Left ventricle myocardium superior (tissue), 1 donor: ENCODE results near the gene ITIH6. TPM values are rescaled to one million over a fixed set of nuclear protein-coding genes. Genes with fewer than 3 reads are reported as not detected.
"Not testable (repeated sequence)": the region's sequence is repeated elsewhere in the genome, so short reads cannot be mapped to it uniquely, and the experiment has no call there.

Source experiments
- ATAC-seq: fragments of 200-7000 bp; cut with Tn5 transposase; one replicate; pipeline ENCODE4 v1.9.1; 2020; ENCODE audit warnings: mild to moderate bottlenecking, moderate library complexity
- DNase-seq: peaks from one replicate; pipeline ENCODE4 v3.0.0-alpha.2; 2020
- intact Hi-C: fragments of 100-400 bp; cut with micrococcal nuclease; formaldehyde crosslinking; loops from one replicate; pipeline ENCODE4 v1.11.0; 2022
- total RNA-seq: library from RNA; stranded (reverse); fragmentation: NEBNext Ultra II Directional; extraction: Animal tissue kit (Norgen Biotek cat#: 25700); gene quantifications from one replicate; pipeline ENCODE4 v1.2.1, GENCODE V29; 2021
- donor health status: DM: no; HTN: yes; CAD: no; lungs with severe emphysema.

ITIH6 gene
- total RNA-seq, 1 donor from 2014 or later = not detected

DNA sequence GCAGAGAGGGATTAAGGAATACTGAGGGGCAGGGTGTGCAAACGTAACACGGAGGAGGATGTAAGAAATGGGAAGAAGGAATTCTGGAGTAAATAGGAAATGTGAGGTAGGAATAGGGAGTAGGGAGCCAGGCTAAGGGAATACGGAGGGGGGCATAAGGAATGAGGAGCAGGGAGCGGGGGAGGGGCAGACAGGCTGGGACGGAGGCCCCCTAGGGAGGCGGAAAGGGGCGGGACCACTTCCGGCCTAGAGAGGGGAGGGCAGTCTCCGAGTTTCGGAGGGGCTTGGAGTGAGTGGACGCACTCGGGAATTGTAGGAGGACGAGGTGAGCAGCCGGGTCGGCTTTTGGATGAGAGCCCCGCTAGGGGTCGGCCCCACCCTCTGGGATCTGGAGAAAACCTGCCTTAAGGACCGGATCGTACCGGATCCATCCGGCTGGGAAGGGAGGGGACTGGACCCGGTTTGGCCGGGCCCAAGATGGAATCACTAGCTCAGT is 10.1 kb upstream of the ITIH6 start:
- intact Hi-C loops = no loop called here
- ATAC-seq (peak; percentile 91), DNase-seq (peak; percentile 83)

DNA sequence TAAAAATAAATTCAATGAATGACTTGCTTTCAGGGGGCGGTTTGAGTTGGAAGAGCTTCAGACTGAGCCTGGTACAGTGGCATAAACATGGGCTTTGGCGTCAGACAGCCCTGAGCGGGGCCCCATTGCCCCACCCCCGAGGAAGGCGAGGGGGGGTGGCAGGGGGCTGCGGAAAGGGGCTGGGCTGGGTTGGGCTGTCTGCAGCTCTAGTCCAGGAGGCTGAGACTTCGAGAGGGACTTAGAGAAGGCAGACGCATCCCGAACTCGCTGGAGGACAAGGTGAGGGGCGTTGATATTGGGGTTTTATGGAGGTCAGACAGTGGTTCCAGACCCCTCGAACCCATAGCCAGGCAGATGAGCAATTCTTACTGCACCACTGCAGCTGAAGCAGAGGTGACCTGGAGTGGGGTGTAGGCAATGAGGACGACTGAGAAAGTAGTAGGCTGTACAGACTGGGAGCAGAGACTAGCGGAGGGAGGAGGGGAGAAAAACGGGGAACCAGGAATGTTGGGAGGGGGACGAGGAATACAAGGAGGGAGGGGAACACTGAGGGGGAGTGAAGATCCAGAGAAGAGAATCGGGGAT is 9.6 kb upstream of the ITIH6 start, which contains the start of gene MAGED2:
MAGED2 (plus strand) TSS at position 222 of the 585 bp plus-strand sequence. CDS start 1,587 bp downstream, outside the sequence.
- ATAC-seq (peak; percentile 64), DNase-seq (peak; percentile 46)
- intact Hi-C loops = no loop called here

DNA sequence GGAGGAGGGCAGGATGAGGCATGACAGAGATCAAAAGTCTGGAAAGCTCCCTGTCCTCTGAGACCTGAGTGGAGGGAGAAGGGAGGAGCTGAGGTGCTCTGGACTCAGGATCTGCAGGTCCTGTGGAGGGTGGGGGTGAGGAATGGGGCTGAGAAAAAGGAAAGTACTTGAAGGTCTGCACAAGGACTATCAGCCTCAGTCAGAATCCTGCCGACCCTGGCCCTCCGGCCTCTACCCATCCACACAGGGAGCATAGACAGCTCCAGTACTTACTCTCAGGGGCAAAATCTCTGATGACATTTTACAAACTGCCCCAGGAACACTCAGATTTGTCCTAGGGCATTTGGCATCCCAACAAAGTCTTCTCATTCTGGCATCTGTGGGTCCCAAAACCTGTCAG is 991 bp upstream of the ITIH6 start:
- no peak for ATAC-seq
- no peak for DNase-seq
- intact Hi-C loops = no loop called here

DNA sequence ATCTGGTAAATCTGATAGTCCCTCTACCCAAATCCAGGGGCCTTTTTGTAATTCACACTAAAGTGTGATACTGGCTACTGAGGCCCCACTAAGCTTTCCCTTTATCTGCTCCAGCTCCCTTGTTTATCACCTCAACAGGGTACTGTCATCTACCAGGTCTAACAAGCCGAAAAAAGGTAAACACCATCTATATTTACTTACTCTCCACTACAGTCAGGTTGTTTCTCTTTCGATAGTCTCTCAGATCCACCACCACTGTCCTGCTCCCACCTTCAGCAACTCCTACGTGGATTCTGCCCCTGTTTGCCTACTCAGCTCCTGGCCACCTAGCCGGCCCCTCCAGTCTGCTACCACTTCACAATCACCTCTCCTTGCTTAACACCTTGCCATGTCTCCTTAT is 3.3 kb downstream of the ITIH6 start:
- intact Hi-C loops = no loop called here
- no peak for DNase-seq
- no peak for ATAC-seq

DNA sequence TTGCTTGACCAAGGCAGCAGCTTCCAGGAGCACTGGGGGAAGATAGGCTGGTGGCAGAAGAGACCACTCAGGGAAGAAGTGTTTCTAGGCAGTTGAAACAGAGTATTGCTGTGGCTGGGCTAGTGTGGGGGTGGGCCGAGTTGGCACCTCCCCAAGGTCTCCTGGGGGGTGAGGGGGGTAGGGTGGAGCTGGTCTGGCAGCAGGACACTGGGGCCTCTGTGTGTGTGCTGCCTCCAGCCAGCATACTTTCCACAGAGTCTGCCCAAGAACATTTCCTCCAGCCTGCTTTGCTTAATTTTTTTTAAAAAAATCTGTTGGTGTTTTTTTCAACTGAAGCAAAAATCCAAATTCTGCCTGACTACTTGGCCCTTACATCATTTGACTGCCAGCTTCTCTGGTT is 4.0 kb downstream of the ITIH6 start:
- intact Hi-C loops = no loop called here
- DNase-seq (no peak), ATAC-seq (no peak)

DNA sequence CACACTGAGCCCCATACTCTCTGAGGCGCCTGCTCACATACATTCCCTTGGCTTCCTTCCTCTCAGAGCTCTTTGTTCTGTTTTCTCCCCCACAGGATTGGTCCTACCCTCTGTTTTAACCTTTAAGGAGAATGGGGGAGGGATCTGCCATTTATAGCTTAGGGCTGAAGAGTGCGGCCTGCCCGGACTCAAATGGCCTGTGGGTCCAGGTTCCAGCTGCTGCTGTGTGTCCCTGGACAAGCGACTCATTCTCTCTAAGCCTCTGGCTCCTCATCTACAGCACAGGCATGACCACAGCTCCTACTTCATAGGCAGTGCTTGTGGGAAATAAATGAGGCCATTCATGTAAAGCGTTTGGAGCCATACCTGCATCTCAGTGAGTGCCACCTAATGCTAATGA is 8.7 kb downstream of the ITIH6 start:
- DNase-seq, intact Hi-C loops, ATAC-seq: not testable (repeated sequence)

DNA sequence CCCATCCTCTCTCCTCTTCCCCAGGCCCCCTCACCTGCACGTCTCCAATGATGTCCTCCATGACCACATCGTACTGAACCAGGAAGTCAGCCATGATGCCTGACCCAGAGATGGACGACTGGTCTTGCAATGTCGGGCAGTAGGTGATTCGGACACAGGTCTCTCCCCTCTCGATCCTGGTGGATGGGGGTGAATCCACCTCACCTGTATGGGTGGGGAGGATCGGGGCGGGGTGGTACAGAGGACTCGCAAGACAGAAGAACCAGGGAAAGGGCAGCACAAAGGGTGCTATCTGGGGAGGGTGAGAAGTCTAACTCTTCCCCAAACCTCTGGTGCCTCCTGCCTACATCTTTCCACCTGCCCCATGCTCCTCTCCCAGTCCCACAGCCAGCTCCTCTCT is 9.6 kb downstream of the ITIH6 start:
- ATAC-seq (no peak), DNase-seq (no peak)
- intact Hi-C loops = no loop called here

DNA sequence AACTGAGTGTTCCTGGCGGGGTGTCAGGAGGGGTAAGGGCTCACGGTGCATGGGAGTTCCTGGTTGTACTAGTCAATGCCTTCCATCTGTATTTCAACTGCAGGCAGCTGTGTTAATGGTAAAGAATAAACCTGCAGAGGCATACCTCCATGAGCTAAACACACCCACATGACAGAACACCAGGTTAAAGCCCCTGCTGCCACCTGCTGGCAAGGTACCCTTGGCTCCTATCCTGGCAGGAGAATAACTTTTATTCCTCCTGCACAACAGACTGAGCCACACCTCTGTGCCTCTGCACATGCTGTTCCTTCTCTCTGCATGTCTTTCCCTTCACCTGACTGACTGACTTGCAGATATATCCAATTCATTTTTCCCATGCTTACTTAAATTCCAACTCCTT is 11.1 kb downstream of the ITIH6 start:
- intact Hi-C loops = no loop called here
- no peak for ATAC-seq
- no peak for DNase-seq

DNA sequence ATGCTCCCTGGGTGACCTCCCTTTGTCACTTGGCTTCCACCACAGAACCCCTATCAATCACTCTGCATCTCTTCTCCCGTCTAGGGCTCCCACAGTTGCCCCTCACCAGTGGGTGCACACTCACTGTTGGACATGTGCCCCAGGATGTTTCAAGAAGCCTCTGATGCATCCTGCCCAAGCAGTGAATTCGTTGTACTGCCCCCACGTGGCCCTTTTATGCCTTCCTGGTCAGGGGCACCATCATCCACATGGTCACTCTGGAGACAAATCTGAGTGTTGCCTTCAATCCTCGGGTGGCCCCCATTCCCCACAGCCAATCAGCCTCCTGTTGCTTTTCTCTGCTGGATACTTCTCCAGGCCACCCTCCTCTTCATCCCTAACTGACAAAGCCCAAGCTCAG is 12.2 kb downstream of the ITIH6 start:
- no peak for ATAC-seq
- DNase-seq = no peak
- intact Hi-C loops = no loop called here

DNA sequence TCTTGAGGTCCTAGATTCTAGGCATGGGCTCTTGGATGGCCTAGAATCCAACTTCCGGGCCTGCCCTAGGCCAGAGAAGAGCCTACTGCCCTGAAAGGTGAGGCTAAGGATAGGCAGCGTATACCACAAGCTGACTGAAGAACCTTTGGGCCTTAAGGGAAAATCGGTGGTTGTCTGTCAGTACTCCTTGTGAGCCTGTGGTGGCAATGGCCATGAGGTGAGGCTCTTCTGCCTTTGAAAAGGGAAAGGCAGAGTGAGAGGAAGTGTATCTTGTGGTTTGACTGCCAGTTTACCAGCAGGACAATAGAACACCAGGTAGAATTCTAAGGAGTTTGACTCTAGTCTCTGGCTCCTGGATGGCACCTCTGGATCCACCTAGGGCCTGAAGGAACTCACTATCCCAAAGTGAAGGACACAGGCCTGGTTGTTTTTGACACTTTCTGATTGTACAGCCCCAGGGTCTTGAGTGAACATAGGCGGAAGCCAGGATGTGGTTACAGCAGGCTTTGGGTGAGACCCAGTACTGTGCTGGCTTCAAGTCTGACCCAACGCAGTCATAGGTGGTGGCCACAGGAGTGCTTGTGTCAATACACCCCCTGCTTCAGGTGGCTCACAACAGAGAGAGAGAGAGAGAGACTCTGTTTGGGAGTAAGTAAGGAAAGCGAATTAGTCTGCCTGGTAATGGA is 20.9 kb downstream of the ITIH6 start:
- intact Hi-C loops = no loop called here
- DNase-seq = no peak
- no peak for ATAC-seq

DNA sequence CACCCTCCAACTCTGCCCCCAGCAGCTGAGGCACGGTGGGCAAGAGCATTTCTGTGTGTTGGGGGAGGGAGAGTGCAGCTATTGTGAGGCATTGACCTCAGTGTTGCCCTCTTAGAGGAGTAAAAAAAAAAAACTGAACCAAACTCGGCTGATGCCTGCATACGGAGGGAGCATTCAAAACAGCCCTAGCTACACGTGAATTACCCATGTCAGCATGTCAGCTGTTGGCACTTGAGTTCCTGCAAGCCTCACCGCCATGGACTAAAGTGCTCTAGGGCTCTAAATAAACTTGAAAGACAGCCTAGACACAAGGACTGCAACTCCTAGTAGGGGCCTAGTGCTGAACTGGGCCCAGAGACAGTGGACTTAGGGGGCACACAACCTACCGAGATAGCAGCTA is 22.0 kb downstream of the ITIH6 start:
- ATAC-seq (no peak), DNase-seq (no peak)
- intact Hi-C loops = no loop called here

DNA sequence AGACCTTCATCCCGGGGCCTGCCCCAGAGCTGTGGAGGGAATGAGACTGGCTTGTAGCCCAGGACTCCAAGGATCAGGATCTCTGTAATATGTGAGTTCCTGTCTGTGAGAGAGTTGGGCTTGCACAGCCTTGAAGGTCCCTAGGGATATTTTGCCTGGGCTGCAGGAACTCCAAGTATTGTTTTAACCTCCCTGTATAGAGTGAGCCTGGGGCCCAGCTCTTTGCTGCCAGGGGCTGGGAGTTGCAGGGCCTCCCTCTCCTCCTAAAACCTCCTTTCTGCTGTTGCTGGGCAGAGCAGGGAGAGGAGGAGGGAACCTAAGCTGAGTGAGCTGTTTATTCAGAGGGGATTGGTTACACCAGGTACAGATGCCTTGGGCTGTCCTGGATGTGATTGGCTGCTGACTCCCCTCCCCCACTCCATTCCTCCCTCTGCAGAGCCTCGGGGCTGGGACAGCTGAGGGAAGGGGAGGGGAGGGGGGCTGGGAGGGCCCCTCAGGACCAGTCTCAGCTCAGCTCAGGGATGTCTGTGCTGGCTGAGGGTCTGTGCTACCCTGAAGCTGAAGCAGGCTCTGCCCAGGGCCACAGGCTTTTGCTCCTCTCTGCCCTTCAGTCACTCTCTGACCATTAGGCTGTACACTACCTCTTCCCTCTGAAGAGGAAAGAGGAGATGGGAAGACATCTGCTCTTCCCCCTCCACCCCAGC is 23.5 kb downstream of the ITIH6 start:
- DNase-seq, intact Hi-C loops: not testable (repeated sequence)
- ATAC-seq = peak; percentile 86

DNA sequence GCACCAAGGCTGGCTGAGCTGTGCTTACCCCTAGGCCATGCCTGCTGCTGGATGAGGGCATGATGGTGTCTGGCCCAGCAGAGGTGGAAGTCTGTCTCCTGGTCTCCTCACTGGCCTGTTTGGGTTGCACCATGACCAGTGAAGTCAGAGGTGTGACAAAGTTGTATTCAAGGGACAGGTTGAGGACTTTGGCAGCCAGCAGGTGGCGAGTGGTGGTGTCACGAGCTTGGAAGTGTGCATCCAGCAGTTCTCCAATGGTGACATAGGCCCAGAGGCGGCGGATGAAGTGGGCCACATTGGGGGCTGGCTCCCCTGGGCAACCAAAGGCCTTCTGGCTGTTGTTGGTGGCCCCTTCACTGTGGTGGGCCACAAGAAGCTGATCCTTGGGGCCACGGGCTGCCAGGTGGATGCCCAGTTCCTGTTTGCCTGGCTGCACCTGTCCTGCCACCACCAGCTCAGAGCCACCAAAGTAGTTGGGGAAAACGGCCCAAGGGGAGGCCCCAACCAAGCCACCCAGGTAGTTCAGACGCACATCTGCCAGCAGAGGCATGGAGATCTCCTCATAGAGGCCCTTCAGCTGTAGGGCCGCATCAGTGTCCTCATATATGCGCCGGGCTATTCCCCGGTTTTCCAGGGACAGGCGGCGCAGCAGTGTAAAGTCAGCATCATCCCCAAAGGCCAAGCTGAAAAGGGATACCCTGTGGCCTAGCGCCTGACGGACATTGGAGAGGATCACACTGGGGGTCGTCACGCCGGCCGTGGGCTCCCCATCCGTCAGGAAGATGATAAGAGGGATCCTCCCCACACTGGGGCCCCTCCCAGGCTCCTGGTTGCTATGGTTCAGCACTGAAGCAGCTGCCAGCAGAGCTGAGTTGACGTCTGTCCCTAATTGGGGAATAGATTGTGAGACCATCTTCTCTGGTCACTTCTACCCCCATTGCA is 39.7 kb downstream of the ITIH6 start:
- DNase-seq = no peak
- no peak for ATAC-seq
- intact Hi-C loops = no loop called here

DNA sequence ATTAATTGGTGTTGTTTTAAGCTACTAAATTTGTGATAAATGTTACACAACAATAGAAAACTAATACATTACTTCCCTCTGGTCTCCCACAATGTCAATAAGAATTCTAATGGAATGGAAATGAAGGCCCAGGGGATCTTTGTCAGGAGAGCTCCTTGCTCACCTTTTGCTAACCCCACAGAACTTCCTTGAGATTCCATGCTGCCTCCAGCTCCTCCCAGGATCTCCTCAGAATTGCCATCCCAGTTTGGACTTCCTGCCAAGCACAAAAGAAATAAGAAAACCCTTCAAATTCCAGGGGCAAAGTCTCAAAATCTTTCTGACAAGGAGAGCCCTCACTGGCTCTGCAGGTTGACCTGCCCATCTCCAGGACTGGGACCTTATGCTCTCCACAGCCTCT is 43.2 kb downstream of the ITIH6 start:
- intact Hi-C loops = no loop called here
- ATAC-seq (no peak), DNase-seq (no peak)

DNA sequence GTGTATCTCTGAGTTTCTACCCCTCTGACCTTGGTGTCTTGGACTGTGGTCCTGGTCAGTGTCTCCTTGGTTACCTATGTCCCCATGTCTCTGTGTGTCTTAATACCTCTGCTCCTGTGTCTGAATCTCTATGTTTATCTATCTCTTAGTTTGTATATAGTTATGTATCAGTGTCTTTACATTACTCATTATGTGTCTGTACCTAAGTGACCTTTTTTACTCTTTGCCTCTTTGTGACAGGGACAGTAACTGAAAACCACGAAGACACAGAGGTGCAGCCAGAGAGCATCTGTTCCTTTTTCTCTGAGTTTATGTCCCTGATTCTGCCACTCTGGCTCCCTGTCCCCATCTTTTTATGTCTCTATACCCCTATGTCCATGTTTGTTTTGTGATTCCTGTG is 49.4 kb downstream of the ITIH6 start:
- DNase-seq = no peak
- intact Hi-C loops = no loop called here
- no peak for ATAC-seq

DNA sequence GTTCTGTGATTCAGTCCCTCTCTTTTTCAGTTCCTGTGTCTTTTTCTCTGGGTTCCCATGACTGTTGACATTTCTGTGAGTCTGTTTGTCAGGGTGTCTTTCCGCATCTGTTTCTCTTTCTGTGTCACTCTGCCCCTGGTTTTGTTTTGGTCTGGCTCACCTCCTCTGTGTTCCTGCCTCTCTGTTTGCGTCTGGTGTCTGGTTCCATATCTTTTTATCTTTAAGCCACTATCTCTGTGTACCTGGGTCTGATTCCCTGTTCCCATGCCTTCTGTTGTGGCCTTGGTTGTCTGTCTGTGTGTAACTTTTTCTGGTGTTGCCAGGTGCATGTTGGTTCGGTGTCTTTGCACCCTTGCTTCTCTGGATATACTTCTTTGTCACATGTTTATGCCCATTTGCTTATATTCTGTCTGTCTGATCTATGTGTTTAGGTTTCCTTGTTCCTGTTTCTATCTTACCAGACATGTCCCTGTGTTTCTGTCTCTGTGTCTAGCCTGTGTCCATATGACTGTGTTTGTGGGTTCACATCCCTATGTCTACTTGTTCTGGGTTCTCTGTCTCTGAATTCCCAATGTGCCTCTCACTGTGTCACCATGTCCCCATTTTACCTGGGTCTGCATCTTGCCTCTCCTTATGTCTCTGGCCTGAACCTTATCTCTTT is 50.2 kb downstream of the ITIH6 start:
- intact Hi-C loops = no loop called here
- DNase-seq (no peak), ATAC-seq (no peak)

DNA sequence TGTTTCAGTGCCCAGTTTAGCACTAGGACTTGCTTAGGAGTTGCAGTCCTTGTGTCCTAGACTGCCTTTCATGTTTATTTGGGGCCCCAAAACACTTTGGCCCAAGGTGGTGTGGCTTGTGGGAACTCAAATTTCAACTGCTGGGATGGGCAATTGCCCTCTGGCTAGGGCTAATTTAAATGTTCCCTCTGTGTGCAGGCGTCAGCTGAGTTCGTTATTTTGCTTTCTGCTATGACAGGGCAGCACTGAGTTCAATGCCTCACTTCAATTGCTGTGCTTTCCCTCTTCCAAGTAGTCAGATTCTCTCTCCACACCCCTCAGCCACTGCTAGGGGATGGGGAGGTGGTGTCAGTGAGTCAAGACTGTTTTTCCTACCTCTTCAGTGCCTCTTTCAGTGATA is 51.1 kb downstream of the ITIH6 start:
- no peak for ATAC-seq
- no peak for DNase-seq
- intact Hi-C loops = no loop called here

DNA sequence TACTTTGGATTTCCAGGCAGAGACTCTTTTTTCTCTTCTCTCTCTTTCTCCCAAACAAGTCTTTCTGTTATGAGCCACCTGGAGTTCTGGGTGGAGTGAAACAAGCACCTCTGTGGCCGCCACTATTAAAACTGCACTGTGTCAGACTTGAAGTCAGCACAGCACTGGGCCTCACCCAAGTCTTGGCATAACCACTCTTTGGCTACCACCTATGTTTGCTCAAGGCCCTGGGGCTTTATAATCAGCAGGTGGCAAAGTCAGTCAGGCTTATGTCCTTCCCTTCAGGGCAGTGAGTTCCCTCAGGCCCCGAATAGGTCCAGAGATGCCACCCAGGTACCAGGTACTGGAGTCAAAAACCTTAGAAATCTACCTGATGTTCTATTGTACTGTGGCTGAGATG is 52.4 kb downstream of the ITIH6 start:
- DNase-seq = no peak
- intact Hi-C loops = no loop called here
- no peak for ATAC-seq

DNA sequence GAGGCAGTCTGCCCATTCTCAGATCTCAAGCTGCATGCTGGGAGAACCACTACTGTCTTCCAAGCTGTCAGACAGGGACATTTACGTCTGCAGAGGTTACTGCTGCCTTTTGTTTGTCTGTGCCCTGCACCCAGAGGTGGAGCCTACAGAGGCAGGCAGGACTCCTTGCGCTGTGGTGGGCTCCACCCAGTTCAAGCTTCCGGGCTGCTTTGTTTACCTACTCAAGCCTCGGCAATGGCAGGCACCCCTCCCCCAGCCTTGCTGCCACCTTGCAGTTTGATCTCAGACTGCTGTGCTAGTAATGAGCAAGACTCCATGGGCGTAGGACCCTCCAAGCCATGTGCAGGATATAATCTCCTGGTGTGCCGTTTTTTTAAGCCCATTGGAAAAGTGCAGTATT is 59.5 kb downstream of the ITIH6 start:
- intact Hi-C loops, DNase-seq, ATAC-seq: not testable (repeated sequence)
